ENCODE results near the gene EEFSEC. TPM values are rescaled to one million over a fixed set of nuclear protein-coding genes. Genes with fewer than 3 reads are reported as not detected.

EEFSEC gene
- total RNA-seq, 1 experiment from 2014 or later, result 14.0 TPM

- no TSS peak for BruUV-seq (replicated peaks)
- DNase-seq, result no peak
- Histone ChIP-seq H3K36me3 (ENCODE audit: control insufficient read depth, insufficient read depth, low read length) (no peaks in the 10 kb centered on the region), H3K9me3 (peaks cover 3% of the 10 kb centered on the region), H3K4me3 (ENCODE audit: low read depth, low read length) (no peak overlapping the region), H3K27me3 (replicated peaks; ENCODE audit: control insufficient read depth, insufficient read depth, low read length) (no peaks in the 10 kb centered on the region), H3K4me1 (no peaks in the 10 kb centered on the region)
- POLR2A ChIA-PET, result no interaction called here
- Mint-ChIP-seq H3K4me3 (ENCODE audit: unreplicated experiment) (no peak overlapping the region), H3K9me3 (ENCODE audit: unreplicated experiment) (peaks cover 13% of the 10 kb centered on the region), H3K36me3 (ENCODE audit: insufficient read depth, unreplicated experiment) (no peaks in the 10 kb centered on the region), H3K27ac (ENCODE audit: unreplicated experiment) (no peak overlapping the region), H3K4me1 (ENCODE audit: low read depth, unreplicated experiment) (no peaks in the 10 kb centered on the region), H3K27me3 (ENCODE audit: insufficient read depth, unreplicated experiment) (no peaks in the 10 kb centered on the region)
- intact Hi-C loops (cut with micrococcal nuclease; ENCODE audit: unreplicated experiment), result no loop called here
- no peak for TF ChIP-seq CTCF (IDR thresholded peaks at IDR 0.05; ENCODE audit: insufficient read depth in 1 of 2, low read depth in 1 of 2, low read length in 1 of 2, severe bottlenecking in 1 of 2, unreplicated experiment in 1 of 2)
- CTCF ChIA-PET, result no interaction called here
These were observed 133.9 kb downstream of the EEFSEC start for GRCh38 chr3:128287216-128287615.

DNA sequence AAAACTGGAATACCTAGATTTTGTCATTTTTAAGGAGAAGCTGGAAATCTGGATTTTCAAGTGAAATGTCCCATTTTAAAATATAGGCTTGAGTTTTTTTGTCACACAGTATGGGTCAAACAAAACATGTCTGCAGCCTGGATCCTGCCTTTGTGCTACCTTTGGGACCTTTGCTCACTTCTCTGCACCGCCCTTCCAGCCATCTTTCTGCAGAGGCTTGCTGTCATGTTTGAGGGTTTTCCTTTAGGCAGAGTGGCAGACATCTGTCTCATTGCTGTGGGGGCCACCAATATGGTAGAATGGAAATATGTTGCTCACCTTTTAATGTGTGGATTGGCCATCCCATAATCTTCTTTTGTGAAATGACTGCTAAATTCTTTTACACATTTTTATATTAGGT lies 136.3 kb downstream of the EEFSEC start:
- peaks cover 3% of the 10 kb centered on the region for H3K9me3 ChIP-seq
- no peak for DNase-seq
- Mint-ChIP-seq H3K36me3 (ENCODE audit: insufficient read depth, unreplicated experiment) (no peaks in the 10 kb centered on the region), H3K27ac (ENCODE audit: unreplicated experiment) (no peak overlapping the region), H3K9me3 (ENCODE audit: unreplicated experiment) (peaks cover 13% of the 10 kb centered on the region), H3K27me3 (ENCODE audit: insufficient read depth, unreplicated experiment) (no peaks in the 10 kb centered on the region), H3K4me1 (ENCODE audit: low read depth, unreplicated experiment) (no peaks in the 10 kb centered on the region), H3K4me3 (ENCODE audit: unreplicated experiment) (no peak overlapping the region)
- no peaks in the 10 kb centered on the region for H3K36me3 ChIP-seq (ENCODE audit: control insufficient read depth, insufficient read depth, low read length)
- BruUV-seq (replicated peaks), result no TSS peak
- no peak for TF ChIP-seq CTCF (IDR thresholded peaks at IDR 0.05; ENCODE audit: insufficient read depth in 1 of 2, low read depth in 1 of 2, low read length in 1 of 2, severe bottlenecking in 1 of 2, unreplicated experiment in 1 of 2)
- H3K4me1 ChIP-seq, result no peaks in the 10 kb centered on the region
- no peak overlapping the region for H3K4me3 ChIP-seq (ENCODE audit: low read depth, low read length)
- ChIA-PET CTCF (no interaction called here), POLR2A (no interaction called here)
- intact Hi-C loops (cut with micrococcal nuclease; ENCODE audit: unreplicated experiment), result no loop called here
- no peaks in the 10 kb centered on the region for H3K27me3 ChIP-seq (replicated peaks; ENCODE audit: control insufficient read depth, insufficient read depth, low read length)

DNA sequence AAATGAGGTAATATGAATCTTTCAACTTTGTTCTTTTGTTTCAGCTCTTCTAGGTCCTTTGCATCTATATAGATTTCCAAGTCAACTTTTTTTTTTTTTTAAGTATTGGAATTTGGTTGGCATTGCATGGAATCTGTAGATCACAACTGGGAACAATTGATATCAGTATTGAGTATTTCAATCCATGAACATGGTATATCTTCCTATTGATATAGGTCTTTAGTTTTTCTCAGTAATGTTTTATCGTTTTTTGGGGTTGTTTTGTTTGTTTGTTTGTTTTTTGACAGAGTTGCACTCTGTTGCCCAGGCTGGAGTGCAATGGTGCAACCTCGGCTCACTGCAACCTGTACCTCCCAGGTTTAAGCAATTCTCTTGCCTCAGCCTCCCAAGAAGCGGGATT lies 137.2 kb downstream of the EEFSEC start:
- no TSS peak for BruUV-seq (replicated peaks)
- Mint-ChIP-seq H3K36me3 (ENCODE audit: insufficient read depth, unreplicated experiment) (no peaks in the 10 kb centered on the region), H3K27ac (ENCODE audit: unreplicated experiment) (no peak overlapping the region), H3K4me1 (ENCODE audit: low read depth, unreplicated experiment) (no peaks in the 10 kb centered on the region), H3K4me3 (ENCODE audit: unreplicated experiment) (no peak overlapping the region), H3K9me3 (ENCODE audit: unreplicated experiment) (peaks cover 13% of the 10 kb centered on the region), H3K27me3 (ENCODE audit: insufficient read depth, unreplicated experiment) (no peaks in the 10 kb centered on the region)
- H3K27me3 ChIP-seq (replicated peaks; ENCODE audit: control insufficient read depth, insufficient read depth, low read length), result no peaks in the 10 kb centered on the region
- no peak for DNase-seq
- TF ChIP-seq CTCF (IDR thresholded peaks at IDR 0.05; ENCODE audit: insufficient read depth in 1 of 2, low read depth in 1 of 2, low read length in 1 of 2, severe bottlenecking in 1 of 2, unreplicated experiment in 1 of 2), result no peak
- no peaks in the 10 kb centered on the region for H3K4me1 ChIP-seq
- no peaks in the 10 kb centered on the region for H3K36me3 ChIP-seq (ENCODE audit: control insufficient read depth, insufficient read depth, low read length)
- intact Hi-C loops (cut with micrococcal nuclease; ENCODE audit: unreplicated experiment), result no loop called here
- no peak overlapping the region for H3K4me3 ChIP-seq (ENCODE audit: low read depth, low read length)
- peaks cover 3% of the 10 kb centered on the region for H3K9me3 ChIP-seq
- ChIA-PET POLR2A (no interaction called here), CTCF (no interaction called here)
